ENCODE data around the gene NFKBIE. TPM values are rescaled to one million over a fixed set of nuclear protein-coding genes. Genes with fewer than 3 reads are reported as not detected.

The NFKBIE gene
- total RNA-seq, 1 donor from 2014 or later, result 10.1 TPM

- Histone ChIP-seq H3K9me3 (ENCODE audit: insufficient read depth, low read depth, low read length) (no peaks in the 10 kb centered on the region), H3K4me3 (ENCODE audit: insufficient read depth, low read depth, low read length) (no peak overlapping the region), H3K27me3 (ENCODE audit: insufficient read depth, low read length) (peaks cover 7% of the 10 kb centered on the region), H3K79me2 (ENCODE audit: insufficient read depth, low read length) (peaks cover 19% of the 10 kb centered on the region), H3K9ac (ENCODE audit: low read length) (peak overlapping the region; percentile 92), H3K27ac (ENCODE audit: low read depth, low read length) (no peak overlapping the region), H3K36me3 (ENCODE audit: insufficient read depth, low read length) (peaks cover 29% of the 10 kb centered on the region), H4K20me1 (ENCODE audit: insufficient read depth, low read length) (peaks cover 10% of the 10 kb centered on the region), H3K4me1 (ENCODE audit: insufficient read depth, low read length) (peaks cover 14% of the 10 kb centered on the region), H3K4me2 (ENCODE audit: low read length) (no peak overlapping the region), H2AFZ (ENCODE audit: low read depth, low read length) (no peak overlapping the region)
- H3K9me3 Mint-ChIP-seq (ENCODE audit: unreplicated experiment), result no peaks in the 10 kb centered on the region
- H3K4me3 Mint-ChIP-seq (ENCODE audit: unreplicated experiment), result peak overlapping the region; percentile 96
- peaks cover 20% of the 10 kb centered on the region for H3K4me1 Mint-ChIP-seq (ENCODE audit: low read depth, unreplicated experiment)
- no peak overlapping the region for H3K27ac Mint-ChIP-seq (ENCODE audit: unreplicated experiment)
- no peak for TF ChIP-seq EZH2 (IDR thresholded peaks at IDR 0.05; ENCODE audit: insufficient read depth, low read length)
- TF ChIP-seq CTCF (IDR thresholded peaks at IDR 0.05; ENCODE audit: insufficient read depth, low read depth, low read length), result no peak
- FAIRE-seq (no peak), DNase-seq (ENCODE audit: low read depth) (no peak)
- peaks cover 22% of the 10 kb centered on the region for H3K36me3 Mint-ChIP-seq (ENCODE audit: low read depth, unreplicated experiment)
- no peaks in the 10 kb centered on the region for H3K27me3 Mint-ChIP-seq (ENCODE audit: low read depth, unreplicated experiment)
These were observed 46.0 kb upstream of the NFKBIE start for GRCh38 chr6:44311304-44311703.

- Mint-ChIP-seq H3K36me3 (ENCODE audit: low read depth, unreplicated experiment) (peaks cover 25% of the 10 kb centered on the region), H3K9me3 (ENCODE audit: unreplicated experiment) (no peaks in the 10 kb centered on the region), H3K27me3 (ENCODE audit: low read depth, unreplicated experiment) (no peaks in the 10 kb centered on the region), H3K4me3 (ENCODE audit: unreplicated experiment) (peak overlapping the region; percentile 23), H3K4me1 (ENCODE audit: low read depth, unreplicated experiment) (peaks cover 20% of the 10 kb centered on the region), H3K27ac (ENCODE audit: unreplicated experiment) (no peak overlapping the region)
- Histone ChIP-seq H3K9ac (ENCODE audit: low read length) (no peak overlapping the region), H3K4me1 (ENCODE audit: insufficient read depth, low read length) (peaks cover 14% of the 10 kb centered on the region), H3K27me3 (ENCODE audit: insufficient read depth, low read length) (no peaks in the 10 kb centered on the region), H3K4me2 (ENCODE audit: low read length) (no peak overlapping the region), H4K20me1 (ENCODE audit: insufficient read depth, low read length) (peaks cover 10% of the 10 kb centered on the region), H3K79me2 (ENCODE audit: insufficient read depth, low read length) (peaks cover 19% of the 10 kb centered on the region), H3K36me3 (ENCODE audit: insufficient read depth, low read length) (peaks cover 29% of the 10 kb centered on the region), H3K27ac (ENCODE audit: low read depth, low read length) (no peak overlapping the region), H3K9me3 (ENCODE audit: insufficient read depth, low read depth, low read length) (no peaks in the 10 kb centered on the region), H2AFZ (ENCODE audit: low read depth, low read length) (no peak overlapping the region), H3K4me3 (ENCODE audit: insufficient read depth, low read depth, low read length) (no peak overlapping the region)
- TF ChIP-seq EZH2 (IDR thresholded peaks at IDR 0.05; ENCODE audit: insufficient read depth, low read length) (no peak), CTCF (IDR thresholded peaks at IDR 0.05; ENCODE audit: insufficient read depth, low read depth, low read length) (no peak)
- DNase-seq (ENCODE audit: low read depth), result no peak
- FAIRE-seq, result no peak
These were observed 44.9 kb upstream of the NFKBIE start for GRCh38 chr6:44310241-44310640.

GRCh38 chr6:44309631-44310030, 44.3 kb upstream of the NFKBIE start:
- H3K4me1 ChIP-seq (ENCODE audit: insufficient read depth, low read length), result peaks cover 14% of the 10 kb centered on the region
- no peaks in the 10 kb centered on the region for H3K27me3 ChIP-seq (ENCODE audit: insufficient read depth, low read length)
- H3K9me3 ChIP-seq (ENCODE audit: insufficient read depth, low read depth, low read length), result no peaks in the 10 kb centered on the region
- H3K4me3 ChIP-seq (ENCODE audit: insufficient read depth, low read depth, low read length), result no peak overlapping the region
- no peak overlapping the region for H3K27ac Mint-ChIP-seq (ENCODE audit: unreplicated experiment)
- H3K4me3 Mint-ChIP-seq (ENCODE audit: unreplicated experiment), result no peak overlapping the region
- H3K4me1 Mint-ChIP-seq (ENCODE audit: low read depth, unreplicated experiment), result peaks cover 20% of the 10 kb centered on the region
- TF ChIP-seq EZH2 (IDR thresholded peaks at IDR 0.05; ENCODE audit: insufficient read depth, low read length) (no peak), CTCF (IDR thresholded peaks at IDR 0.05; ENCODE audit: insufficient read depth, low read depth, low read length) (no peak)
- no peaks in the 10 kb centered on the region for H3K9me3 Mint-ChIP-seq (ENCODE audit: unreplicated experiment)
- peaks cover 32% of the 10 kb centered on the region for H3K36me3 ChIP-seq (ENCODE audit: insufficient read depth, low read length)
- DNase-seq (ENCODE audit: low read depth), result no peak
- H3K4me2 ChIP-seq (ENCODE audit: low read length), result no peak overlapping the region
- no peak for FAIRE-seq
- H3K27ac ChIP-seq (ENCODE audit: low read depth, low read length), result no peak overlapping the region
- peaks cover 19% of the 10 kb centered on the region for H3K79me2 ChIP-seq (ENCODE audit: insufficient read depth, low read length)
- no peak overlapping the region for H3K9ac ChIP-seq (ENCODE audit: low read length)
- H4K20me1 ChIP-seq (ENCODE audit: insufficient read depth, low read length), result peaks cover 10% of the 10 kb centered on the region
- H3K36me3 Mint-ChIP-seq (ENCODE audit: low read depth, unreplicated experiment), result peaks cover 25% of the 10 kb centered on the region
- no peak overlapping the region for H2AFZ ChIP-seq (ENCODE audit: low read depth, low read length)
- H3K27me3 Mint-ChIP-seq (ENCODE audit: low read depth, unreplicated experiment), result no peaks in the 10 kb centered on the region
